Measurements from ENCODE around the gene MPG.
A peak's percentile ranks its signal among the peaks of the same experiment; 100 is the strongest.
"Not testable (repeated sequence)": the region's sequence is repeated elsewhere in the genome, so short reads cannot be mapped to it uniquely, and the experiment has no call there.

The MPG gene, protein sequence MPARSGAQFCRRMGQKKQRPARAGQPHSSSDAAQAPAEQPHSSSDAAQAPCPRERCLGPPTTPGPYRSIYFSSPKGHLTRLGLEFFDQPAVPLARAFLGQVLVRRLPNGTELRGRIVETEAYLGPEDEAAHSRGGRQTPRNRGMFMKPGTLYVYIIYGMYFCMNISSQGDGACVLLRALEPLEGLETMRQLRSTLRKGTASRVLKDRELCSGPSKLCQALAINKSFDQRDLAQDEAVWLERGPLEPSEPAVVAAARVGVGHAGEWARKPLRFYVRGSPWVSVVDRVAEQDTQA

DNA sequence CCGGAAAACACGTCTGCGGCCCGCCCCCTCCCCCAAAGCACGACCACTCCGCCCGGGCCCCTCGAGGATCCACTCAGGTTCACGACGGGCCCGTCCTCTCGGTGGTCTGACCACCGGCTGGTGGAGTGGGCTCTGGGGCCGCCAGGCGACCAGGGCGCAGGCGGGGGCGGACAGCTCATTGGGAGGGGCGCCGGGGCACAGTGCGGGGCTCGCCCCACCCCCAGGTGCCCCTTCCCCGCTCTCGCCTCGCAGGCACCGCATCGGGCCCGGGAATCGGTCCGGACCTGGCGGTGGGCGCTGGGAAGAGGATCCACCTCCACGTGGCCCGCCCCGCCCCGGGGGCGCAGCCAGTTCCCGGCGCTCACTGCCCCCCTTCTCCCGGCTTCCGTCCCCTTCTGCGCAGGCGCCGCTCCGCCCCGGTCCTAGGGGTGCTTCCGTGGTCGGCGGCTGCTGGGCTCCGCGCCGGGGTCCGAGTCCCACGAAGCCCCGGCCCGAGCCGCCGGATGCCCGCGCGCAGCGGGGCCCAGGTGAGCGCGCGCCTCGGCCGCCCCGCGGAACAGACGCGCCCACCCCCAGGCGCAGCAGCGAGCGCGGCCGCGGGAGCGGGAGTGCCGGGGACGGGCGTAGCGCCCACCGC, at the start of gene MPG:
MPG (plus strand) TSS at position 419 of the 637 bp plus-strand sequence; CDS start at position 504, 85 bp downstream.
- no peak for DNase-seq (ENCODE audit: low read depth)
- H3K4me3 ChIP-seq (ENCODE audit: low read depth, low read length) = peak within 1 kb of the TSS; percentile 80

DNA sequence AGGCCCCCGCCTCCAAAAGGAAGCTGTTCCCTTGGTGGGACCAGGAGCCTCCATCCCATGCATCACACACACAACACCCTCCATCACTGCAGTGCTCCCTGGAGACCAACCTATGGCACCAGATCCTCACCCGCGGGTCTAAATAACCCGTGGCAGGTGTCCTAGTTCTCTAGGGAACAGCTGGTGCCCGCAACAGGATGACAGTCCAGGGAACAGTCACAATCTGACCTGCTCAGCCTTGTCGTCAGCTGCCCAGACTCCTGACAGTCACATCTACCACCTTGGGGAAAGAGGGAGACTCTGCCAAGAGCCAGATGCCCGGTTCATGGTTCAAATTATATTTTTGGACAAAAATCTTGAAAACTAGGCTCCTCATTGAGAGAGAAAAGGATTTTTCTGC, 47.4 kb upstream of the MPG start:
- not testable (repeated sequence) for DNase-seq (ENCODE audit: low read depth); H3K4me3 ChIP-seq (ENCODE audit: low read depth, low read length)

DNA sequence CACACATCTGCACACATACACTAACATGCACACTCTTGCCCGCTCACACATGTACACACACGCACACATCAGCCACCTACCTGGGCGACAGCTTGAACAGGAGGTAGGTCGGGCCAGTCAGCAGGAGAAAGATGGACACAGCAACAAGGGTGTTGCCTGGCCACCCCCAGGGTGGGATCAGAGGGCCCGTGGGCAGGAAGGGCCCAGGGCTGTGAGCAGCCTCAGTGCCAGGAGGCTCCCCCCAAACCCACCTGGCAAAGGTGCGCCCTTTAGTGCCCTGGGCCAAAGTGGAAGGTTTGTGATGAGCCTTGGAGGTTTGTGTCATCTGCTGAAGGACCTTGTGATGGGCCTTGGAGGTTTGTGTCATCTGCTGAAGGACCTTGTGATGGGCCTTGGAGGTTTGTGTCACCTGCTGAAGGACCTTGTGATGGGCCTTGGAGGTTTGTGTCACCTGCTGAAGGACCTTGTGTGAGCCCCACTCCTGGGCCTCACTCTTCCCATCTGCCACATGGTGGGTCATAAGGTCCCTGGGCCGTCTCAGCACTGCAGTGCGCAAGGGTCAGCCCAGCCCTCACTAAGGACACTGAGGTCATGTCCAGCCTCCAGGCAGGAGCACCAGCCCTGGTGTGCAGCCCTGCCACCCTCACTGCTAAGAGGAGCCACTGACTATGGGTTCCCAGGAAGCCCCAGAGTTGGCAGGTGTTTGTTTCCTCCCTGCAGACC, 44.7 kb upstream of the MPG start:
- H3K4me3 ChIP-seq (ENCODE audit: low read depth, low read length); DNase-seq (ENCODE audit: low read depth): not testable (repeated sequence)

DNA sequence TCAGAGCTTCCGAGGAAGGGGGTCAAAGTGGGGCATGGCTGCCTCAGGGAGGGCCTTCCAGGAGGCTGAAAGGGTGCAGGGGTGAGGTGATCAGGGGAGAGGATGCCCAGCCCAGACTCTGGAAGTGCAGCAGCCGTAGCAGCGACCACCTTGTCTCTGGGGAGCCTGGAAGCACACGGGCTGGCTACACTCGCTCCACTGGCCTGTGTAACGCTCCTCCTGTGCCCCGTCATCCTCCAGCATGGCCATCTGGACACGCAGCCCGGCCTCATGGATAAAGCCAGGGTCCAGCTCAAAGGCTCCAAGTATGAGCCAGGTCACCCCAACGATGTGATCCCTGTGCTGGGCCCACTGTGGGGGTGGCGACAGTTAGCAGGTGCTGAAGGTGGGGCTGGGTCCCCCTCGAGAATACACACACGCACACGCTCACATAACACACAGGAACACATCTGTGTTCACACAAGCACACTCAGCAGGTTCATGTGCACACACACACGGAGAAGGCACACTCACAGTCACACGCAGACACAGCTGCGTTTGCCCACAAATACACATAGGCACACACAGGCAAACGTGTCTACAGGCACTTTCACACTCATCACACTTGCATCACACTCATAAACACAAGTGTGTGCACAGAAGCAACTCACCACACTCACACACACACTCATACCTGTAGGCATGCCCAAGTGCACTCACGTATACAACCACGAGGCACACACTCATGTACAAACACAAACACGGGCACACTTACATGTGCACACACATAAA, 44.0 kb upstream of the MPG start:
- DNase-seq (ENCODE audit: low read depth) = no peak
- no peak overlapping the region for H3K4me3 ChIP-seq (ENCODE audit: low read depth, low read length)

DNA sequence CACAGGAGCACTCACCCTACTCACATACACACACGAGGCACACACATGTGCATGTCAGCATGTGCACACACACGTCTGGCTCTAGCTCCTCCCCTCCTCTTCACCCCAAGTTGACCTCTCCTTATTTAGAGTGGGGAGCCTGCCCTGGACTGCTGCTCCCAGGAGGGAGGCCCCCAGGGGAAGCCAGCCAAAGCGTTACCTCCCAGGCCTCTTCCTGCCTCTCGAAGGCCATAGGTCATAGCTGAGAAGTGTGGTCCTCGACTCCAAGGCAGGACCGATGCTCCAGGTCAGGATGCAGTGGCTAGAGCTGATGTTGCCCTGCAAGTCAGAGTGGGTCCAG, 43.4 kb upstream of the MPG start:
- DNase-seq (ENCODE audit: low read depth) = no peak
- no peak overlapping the region for H3K4me3 ChIP-seq (ENCODE audit: low read depth, low read length)

DNA sequence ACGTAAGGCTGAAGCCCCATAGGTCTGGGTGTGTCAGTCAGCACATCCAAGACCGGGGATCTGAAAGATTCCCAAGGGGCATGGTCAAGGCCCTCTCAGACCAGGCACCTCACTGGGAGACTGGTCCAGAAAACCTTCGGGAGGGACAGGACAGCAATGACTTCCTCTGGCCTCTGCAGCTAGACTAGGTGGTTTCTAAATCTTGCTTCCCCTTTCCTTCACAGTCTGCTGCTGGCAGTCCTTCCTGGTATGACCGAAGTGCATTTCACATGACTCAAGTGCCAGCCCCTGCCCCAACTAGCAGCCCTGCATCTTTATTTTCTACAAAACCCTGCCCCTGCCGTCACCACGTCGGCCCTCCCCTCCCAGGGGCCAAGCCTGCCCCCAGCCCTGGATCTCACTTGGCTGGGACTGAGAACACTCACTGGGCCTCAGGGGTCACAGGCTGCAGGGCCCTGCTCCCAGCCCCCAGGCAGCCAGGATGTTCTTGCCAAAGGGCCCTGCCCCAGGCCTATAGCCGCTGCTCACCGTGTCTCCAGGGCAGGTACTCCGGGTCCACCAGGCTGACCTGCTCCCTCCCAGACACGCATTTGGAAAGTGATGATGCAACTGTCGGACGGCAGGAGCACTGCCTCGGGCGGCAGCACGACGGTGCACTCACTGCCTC, 42.9 kb upstream of the MPG start:
- DNase-seq (ENCODE audit: low read depth) = no peak
- no peak overlapping the region for H3K4me3 ChIP-seq (ENCODE audit: low read depth, low read length)

DNA sequence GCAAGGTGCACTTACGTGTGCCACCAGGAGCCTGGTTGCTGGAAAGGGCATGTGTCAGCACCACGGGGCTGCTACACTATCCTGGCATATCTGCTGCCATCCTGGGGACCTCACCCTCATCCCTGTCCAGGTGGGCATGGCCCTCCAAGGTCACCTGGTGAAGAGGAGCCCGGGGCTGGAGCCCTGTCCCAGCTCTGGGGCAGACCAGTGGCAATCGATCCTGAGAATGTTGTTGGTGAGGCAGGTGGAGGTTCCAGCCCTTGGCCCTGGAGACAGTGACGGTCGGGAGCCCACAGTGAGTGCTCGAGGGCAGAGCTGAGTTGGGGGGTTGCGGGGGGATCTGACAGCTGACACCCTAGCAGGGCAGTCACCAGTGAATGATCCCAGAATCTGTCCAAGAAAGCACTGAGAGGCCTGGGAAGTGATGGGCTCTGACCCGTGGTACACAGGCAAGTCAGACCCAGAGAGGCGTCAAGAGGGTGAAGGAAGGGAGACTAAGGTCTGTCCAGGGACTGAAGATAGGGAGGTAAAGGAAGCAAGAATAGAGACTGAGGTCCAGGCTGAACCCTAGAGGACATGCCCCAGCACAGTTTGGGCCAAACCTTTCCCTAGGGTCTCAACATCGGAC, 42.2 kb upstream of the MPG start:
- H3K4me3 ChIP-seq (ENCODE audit: low read depth, low read length) = no peak overlapping the region
- no peak for DNase-seq (ENCODE audit: low read depth)

DNA sequence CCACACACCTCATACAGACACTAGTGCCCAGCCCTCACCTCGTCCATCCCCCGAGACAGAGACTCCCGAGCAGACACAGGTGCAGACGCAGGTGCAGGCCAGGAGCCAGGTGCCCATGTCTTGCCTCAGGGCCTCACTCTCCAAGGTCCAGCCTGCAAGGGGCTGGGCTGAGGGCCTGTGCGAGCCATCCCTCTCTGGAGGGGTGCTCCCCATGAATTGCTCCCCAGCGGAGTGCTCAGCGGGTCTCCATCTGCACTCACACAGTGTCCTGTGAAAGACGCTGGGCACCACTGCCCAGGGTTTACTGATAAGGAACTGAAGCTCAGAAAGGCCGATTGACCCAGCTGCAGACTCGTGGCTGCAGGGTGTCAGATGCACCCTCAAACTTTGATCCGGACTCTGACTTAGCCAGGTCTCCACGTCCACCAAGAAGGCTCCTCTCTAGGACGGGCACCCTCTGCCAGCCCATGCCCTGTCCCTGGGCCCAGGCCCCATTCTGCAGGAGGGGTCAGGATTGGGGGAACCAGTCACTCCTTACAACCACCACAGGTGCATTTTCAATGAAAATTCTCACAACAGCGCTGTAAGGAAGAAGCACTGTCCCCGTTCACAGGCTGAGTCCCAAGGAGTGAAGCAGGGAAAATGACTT, 41.6 kb upstream of the MPG start:
- H3K4me3 ChIP-seq (ENCODE audit: low read depth, low read length) = no peak overlapping the region
- no peak for DNase-seq (ENCODE audit: low read depth)

DNA sequence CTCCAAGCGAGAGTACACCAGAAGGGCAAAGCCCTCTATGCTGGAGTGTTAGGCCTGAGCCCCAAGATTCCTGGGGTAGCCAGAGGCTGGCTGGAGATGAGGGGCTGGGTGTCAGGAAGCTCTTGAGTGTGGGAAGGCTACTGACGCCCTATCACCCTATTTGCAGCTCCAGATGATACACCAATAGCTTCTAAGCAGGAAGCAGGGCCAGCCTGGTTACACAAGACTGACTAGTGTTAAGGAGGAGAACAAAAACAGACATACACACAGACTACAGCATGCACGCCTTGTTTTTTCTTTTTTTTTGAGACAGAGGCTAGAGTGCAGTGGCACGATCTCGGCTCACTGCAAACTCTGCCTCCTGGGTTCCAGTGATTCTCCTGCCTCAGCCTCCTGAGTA, 40.5 kb upstream of the MPG start:
- H3K4me3 ChIP-seq (ENCODE audit: low read depth, low read length) = no peak overlapping the region
- DNase-seq (ENCODE audit: low read depth) = no peak

DNA sequence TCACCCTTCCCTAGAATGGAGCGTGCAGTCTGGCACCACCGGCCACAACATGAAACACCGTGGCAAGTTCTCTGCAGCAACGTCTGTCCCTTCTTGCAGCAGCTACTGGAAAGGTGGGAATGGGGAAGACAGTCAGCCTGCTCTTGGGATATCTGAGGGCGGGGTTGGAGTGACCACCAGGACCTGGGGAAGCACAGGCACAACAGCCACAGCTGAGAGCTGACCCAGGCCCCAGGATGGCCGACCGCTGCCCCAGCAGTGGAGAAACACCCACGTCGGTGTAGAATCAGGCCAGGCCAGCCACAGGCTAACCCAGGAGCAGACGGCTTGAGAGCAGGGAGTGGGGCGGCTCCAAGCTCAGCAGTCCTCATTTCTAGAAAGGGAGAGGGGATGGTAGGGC, 39.8 kb upstream of the MPG start:
- H3K4me3 ChIP-seq (ENCODE audit: low read depth, low read length); DNase-seq (ENCODE audit: low read depth): not testable (repeated sequence)

DNA sequence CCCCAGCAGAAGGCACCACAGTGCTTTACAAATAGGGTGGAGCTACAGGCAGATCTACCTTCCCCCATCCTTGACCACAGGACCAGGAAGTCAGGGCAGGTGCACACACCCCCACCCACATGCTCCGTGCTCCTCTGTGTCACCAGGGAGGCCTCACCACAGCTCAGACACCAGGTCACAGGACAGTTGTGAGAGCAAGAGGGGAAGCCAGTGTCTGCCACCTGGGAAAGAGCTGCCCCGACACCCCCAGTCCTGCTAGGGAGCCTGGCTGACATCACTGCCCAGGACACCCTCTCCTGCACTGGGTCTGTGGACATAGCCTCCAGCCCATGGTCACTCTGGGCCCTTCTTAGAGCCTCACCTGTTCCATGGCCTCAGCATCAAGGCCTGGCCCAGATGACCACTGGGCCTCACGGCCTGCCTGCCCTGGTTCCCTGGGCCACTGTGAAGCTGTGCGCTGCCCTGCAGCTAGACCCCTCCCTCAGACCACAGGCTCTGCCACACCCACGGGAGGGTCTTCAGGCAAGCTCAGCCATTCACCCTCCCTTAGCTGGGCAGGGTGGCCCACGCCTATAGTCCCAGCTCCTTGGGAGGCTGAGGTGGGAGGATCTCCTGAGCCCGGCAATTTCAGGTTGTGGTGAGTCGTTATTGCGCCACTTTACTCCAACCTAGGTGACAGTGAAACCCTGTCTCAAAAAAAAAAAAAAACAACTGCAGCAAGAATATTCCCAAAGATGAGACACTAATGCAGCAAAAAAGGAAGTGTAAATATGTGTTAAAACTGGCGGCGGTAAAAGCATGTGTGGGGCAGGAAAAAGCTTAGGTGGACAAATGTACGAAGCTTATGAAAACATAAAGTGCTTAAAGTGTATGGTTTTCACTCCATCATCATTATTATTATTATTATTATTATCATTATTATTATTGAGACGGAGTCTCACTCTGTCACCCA, 38.8 kb upstream of the MPG start:
- DNase-seq (ENCODE audit: low read depth) = no peak
- no peak overlapping the region for H3K4me3 ChIP-seq (ENCODE audit: low read depth, low read length)

DNA sequence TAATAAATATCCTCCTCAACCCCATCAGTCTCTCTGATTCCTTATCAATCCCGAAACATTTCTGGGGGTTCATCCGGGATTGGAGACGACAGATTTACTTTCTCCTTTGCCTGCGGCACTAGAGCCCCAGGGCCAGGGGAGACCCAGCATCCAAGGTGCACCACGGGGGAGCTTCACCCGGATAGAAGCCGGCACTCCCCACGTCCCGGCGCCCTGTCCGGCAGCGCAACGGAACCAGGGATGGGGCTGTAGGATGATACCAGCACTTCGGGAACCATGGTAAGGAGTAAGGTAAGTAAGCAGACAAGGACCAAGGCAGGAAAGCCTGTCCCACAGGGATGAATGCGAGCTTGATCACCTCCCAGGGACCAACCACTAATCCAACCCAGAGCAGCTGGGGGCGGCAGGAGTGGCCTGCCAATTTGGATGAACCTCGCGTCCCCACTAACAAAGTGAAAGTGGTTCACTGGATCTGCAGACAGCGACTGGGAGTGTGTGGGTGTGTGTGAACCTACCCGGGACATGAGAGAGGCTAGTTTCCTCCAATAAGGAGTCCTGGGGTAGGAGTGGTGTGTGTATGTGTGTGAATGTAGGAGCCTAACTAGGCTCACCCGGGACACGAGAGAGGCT, 36.5 kb upstream of the MPG start:
- no peak for DNase-seq (ENCODE audit: low read depth)
- H3K4me3 ChIP-seq (ENCODE audit: low read depth, low read length) = no peak overlapping the region

DNA sequence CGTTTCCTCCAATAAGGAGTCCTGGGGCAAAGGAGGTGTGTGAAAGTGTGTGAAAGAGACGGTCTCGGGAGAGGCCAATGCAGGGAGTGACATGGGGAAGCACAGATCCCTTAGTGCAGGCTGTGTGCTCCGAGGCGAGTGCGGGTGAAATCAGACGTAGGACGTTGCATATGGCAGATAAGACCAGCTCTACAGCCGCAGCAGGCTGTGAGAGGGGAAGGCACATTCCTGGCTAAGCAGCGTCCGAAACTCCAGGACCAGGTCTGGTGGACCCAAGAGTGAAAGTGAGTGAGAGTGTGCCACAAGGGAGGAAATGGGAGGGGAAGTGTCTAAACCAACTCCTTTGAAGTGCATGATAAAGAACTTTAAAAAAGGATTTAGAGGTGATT, 36.0 kb upstream of the MPG start:
- DNase-seq (ENCODE audit: low read depth) = no peak
- no peak overlapping the region for H3K4me3 ChIP-seq (ENCODE audit: low read depth, low read length)

DNA sequence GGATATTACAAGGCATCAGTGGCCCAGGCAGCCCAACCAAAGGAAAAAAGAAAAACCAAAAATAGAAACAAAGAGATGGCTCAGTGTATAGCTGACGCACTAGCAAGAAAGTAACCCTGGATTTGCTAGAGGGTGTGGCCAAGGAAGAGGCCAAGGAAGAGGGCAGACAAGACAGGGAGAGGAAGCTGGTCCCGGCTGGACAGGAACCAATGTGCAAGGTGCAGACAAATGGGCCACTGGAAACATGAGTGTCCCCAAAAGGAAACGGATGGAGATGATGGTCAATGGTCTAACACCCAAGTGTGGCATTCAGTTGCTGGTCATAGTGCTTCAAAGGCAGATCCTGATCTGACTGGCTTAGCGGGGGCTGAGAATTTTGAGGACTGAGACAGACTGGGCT, 35.3 kb upstream of the MPG start:
- no peak for DNase-seq (ENCODE audit: low read depth)
- H3K4me3 ChIP-seq (ENCODE audit: low read depth, low read length) = no peak overlapping the region

DNA sequence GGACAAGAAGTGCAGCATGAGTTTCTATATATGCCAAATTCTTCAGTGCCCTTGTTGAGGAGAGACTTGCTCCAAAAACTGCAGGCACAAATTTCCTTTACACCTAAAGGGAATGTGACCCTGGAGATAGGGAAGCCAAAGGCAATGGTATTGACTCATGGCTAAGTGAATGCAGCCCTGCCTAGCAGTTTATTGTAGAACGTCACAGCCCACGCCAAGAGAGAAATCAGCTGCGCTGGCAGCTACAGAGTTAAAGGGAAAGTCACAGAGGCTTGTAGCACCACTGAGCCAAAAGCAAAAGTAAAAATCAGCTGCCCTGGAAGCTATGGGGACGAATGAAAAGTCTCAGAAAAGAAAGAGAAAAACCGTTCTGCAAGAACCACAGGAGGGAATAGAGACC, 34.7 kb upstream of the MPG start:
- no peak overlapping the region for H3K4me3 ChIP-seq (ENCODE audit: low read depth, low read length)
- no peak for DNase-seq (ENCODE audit: low read depth)

DNA sequence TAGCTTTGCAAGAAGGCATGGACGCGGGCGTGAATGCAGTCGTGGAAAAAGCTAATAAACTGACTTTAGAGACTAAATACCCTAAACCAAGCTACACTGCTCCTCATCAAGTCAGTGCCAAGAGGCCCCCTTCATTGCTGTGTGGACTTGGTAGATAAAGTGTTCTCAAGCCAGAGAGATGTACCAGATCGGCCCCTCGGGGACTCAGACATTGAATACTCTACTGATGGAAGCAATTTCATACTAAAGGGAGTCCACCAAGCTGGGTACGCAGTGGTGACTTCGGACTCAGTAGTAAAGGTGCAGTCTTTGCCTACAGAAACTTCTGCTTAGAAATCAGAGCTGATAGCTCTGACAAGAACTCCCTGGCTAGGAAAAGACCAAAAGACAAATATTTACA, 33.4 kb upstream of the MPG start:
- no peak for DNase-seq (ENCODE audit: low read depth)
- H3K4me3 ChIP-seq (ENCODE audit: low read depth, low read length) = no peak overlapping the region

DNA sequence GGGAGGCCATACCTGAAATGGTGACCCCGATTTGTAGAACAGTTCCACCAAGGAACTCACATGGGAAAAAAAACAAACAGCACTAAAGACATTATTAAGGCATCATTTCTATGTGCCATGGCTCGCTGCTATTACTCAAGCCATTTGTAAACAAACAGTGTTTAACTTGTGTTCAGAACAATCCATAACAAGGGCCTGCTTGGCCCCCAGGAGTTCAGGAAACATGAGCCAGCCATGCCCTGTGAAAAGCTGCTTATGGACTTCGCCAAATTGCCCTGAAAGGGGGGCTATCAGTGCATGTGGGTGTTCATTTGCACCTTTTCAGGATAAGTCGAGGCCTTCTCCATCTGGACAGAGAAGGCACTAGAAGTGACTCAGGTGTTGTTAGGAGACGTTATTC, 32.6 kb upstream of the MPG start:
- no peak for DNase-seq (ENCODE audit: low read depth)
- no peak overlapping the region for H3K4me3 ChIP-seq (ENCODE audit: low read depth, low read length)
